K562 (cell line): ENCODE data around the gene HAPLN2. TPM values are rescaled to one million over a fixed set of nuclear protein-coding genes. Genes with fewer than 3 reads are reported as not detected.

Experiments used
- EP400 ChIP-seq: fragments of 450-650 bp; IDR thresholded peaks from 2 replicates; pipeline ENCODE4 v1.6.1; 2017; ENCODE audit warnings: antibody characterized with exemption, mild to moderate bottlenecking, moderate library complexity
- ESRRA ChIP-seq: fragments of 450-650 bp; IDR thresholded peaks from 2 replicates; pipeline ENCODE4 v1.6.1; 2014; ENCODE audit warnings: low read depth, mild to moderate bottlenecking, moderate library complexity, borderline replicate concordance
- FOXA3 ChIP-seq, 2 experiments: fragments of 450-650 bp in 1 of 2; sonication (generic) in 1 of 2; formaldehyde crosslinking; IDR thresholded peaks in 1 of 2; conservative IDR thresholded peaks in 1 of 2; 2 replicates each; pipeline versions ENCODE4 v1.4.0 to v1.8.0; 2020 to 2022; ENCODE audit warnings: mild to moderate bottlenecking in 2 of 2, missing genetic modification reagents in 1 of 2
- ILK ChIP-seq: fragments of 450-650 bp; IDR thresholded peaks from 2 replicates; pipeline ENCODE4 v1.6.1; 2016; ENCODE audit warnings: missing genetic modification characterization, low read depth, mild to moderate bottlenecking, missing compliant biosample characterization, moderate library complexity, borderline replicate concordance
- SETDB1 ChIP-seq: IDR thresholded peaks from one replicate; pipeline ENCODE4 v1.6.1; 2012; ENCODE audit warnings: low read length, control low read depth, inconsistent platforms
- SRSF3 ChIP-seq: fragments of 200-400 bp; formaldehyde crosslinking; IDR thresholded peaks from 2 replicates; pipeline ENCODE4 v1.6.1; 2016; ENCODE audit warnings: mild to moderate bottlenecking, low read length, moderate library complexity; ENCODE audit not compliant: insufficient read depth
- TOE1 ChIP-seq, 2 experiments: fragments of 450-650 bp in 1 of 2; sonication (generic) in 1 of 2; formaldehyde crosslinking in 1 of 2; IDR thresholded peaks; 2 replicates each; pipeline versions ENCODE4 v1.7.1 to v1.8.0; 2016 to 2022; ENCODE audit warnings: borderline replicate concordance in 2 of 2, mild to moderate bottlenecking in 2 of 2, antibody characterized with exemption in 1 of 2, inconsistent platforms in 1 of 2, low read depth in 1 of 2, missing genetic modification reagents in 1 of 2, moderate library complexity in 1 of 2
- TRIM28 ChIP-seq: fragments of 450-650 bp; IDR thresholded peaks from 2 replicates; pipeline ENCODE4 v1.6.1; 2017
- ZC3H11A ChIP-seq: IDR thresholded peaks from 2 replicates; pipeline ENCODE4 v1.6.1; 2012; ENCODE audit warnings: low read depth, low read length, improper control_type of control experiment
- ZNF184 ChIP-seq: sonication (generic); formaldehyde crosslinking; IDR thresholded peaks from 2 replicates; pipeline ENCODE4 v1.5.0; 2020; ENCODE audit warnings: missing genetic modification reagents
- ZNF436 ChIP-seq: fragments of 250-450, 450-650 bp; sonication (Bioruptor Pico); formaldehyde crosslinking; IDR thresholded peaks from 2 replicates; pipeline ENCODE4 v1.7.0; 2020; ENCODE audit warnings: mild to moderate bottlenecking
- polyA plus RNA-seq, 8 experiments: library from polyadenylated mRNA; depleted of rRNA in 4 of 8; stranded (reverse) in 5 of 8; unstranded in 3 of 8; fragments of >200 nt; fragmentation: Nextera tagmentation in 2 of 8; fragmentation: Illumina TruSeq in 1 of 8; extraction: Ambion mirVana in 2 of 8; extraction: Trizol in 1 of 8; gene quantifications; 2 replicates each; pipeline versions ENCODE4 v1.2.1 to v1.2.3, GENCODE V29; 2011 to 2014; ENCODE audit warnings: inconsistent platforms in 1 of 8, missing spikeins in 1 of 8
- total RNA-seq, 7 experiments: library from RNA; depleted of rRNA in 6 of 7; stranded (reverse); fragments of >200 nt in 6 of 7; fragmentation: Illumina TruSeq in 2 of 7; extraction: Trizol in 2 of 7; gene quantifications; 2 replicates each; pipeline versions ENCODE4 v1.2.1 to v1.2.3, GENCODE V29; 2011 to 2021; ENCODE audit warnings: low replicate concordance in 1 of 7
- TF ChIP-seq, protein P1 (sequence below): conservative IDR thresholded peaks from 2 replicates; pipeline ENCODE4 v1.6.1; 2011; ENCODE audit warnings: low read depth, mild to moderate bottlenecking, low read length; ENCODE audit not compliant: control insufficient read depth
- TF ChIP-seq, protein P2 (sequence below): sonication (generic); formaldehyde crosslinking; IDR thresholded peaks from 2 replicates; pipeline ENCODE4 v1.8.0; 2022; ENCODE audit warnings: mild to moderate bottlenecking, missing genetic modification reagents
- TF ChIP-seq, protein P3 (sequence below): sonication (generic); IDR thresholded peaks from 2 replicates; pipeline ENCODE4 v1.6.1; 2016
- TF ChIP-seq, protein P4 (sequence below): sonication (generic); formaldehyde crosslinking; IDR thresholded peaks from 2 replicates; pipeline ENCODE4 v1.8.0; 2022; ENCODE audit warnings: mild to moderate bottlenecking, missing genetic modification reagents
- TF ChIP-seq, protein P5 (sequence below): sonication (generic); formaldehyde crosslinking; IDR thresholded peaks from 2 replicates; pipeline ENCODE4 v1.8.0; 2022; ENCODE audit warnings: missing genetic modification reagents, mild to moderate bottlenecking, moderate library complexity, borderline replicate concordance
- TF ChIP-seq, protein P6 (sequence below): fragments of 250-450 bp; sonication (Bioruptor Pico); IDR thresholded peaks from 2 replicates; pipeline ENCODE4 v1.5.0; 2021
- TF ChIP-seq, protein P7 (sequence below): fragments of 250-450 bp; sonication (Bioruptor Pico); IDR thresholded peaks from 2 replicates; pipeline ENCODE4 v1.8.0; 2022; ENCODE audit warnings: moderate library complexity, mild to moderate bottlenecking, inconsistent platforms

The HAPLN2 gene
- total and polyA plus RNA-seq, 9 of the 15 experiments (the other 6 are each of a cell fraction or from before 2014, with no cell fraction given) = 0.14 to 5.2 (median 3.8) TPM; not detected in 4

DNA sequence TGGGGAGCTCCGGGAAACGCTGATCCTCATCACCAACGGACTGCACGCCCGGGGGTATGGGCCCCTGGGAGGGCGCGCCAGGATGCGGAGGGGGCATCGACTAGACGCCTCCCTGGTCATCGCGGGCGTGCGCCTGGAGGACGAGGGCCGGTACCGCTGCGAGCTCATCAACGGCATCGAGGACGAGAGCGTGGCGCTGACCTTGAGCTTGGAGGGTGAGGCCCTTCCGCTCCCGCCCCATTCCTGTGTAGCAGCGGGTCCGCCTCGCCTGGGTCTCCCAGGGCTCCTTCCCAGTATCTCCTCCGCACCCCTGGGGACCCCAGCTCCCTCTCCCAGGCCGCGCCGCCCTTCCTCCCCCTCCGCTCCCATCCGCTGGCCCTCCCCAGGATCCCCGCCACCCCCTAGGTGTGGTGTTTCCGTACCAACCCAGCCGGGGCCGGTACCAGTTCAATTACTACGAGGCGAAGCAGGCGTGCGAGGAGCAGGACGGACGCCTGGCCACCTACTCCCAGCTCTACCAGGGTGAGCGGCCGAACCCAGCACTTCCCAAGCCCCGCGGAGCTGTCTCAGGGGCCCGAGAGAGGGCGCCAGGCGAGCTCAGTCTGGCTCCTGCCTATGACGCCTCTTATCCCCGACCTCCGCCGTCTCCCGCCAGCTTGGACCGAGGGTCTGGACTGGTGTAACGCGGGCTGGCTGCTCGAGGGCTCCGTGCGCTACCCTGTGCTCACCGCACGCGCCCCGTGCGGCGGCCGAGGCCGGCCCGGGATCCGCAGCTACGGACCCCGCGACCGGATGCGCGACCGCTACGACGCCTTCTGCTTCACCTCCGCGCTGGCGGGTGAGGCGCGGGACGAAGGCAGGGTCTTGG lies 5.0 kb downstream of the HAPLN2 start (continued):
- TF ChIP-seq ESRRA (peak; percentile 24; the same call in 1 of the 2 replicates), TOE1 (IDR thresholded peaks at IDR 0.05; ENCODE audit: borderline replicate concordance) (0 out of 2 replicates have a peak, but pooled peaks have one; percentile 58), TOE1 (CRISPR knock-in tag; IDR thresholded peaks at IDR 0.05; ENCODE audit: borderline replicate concordance, low read depth) (no peak), ZNF184 (CRISPR knock-in tag) (no peak), EP400 (no peak; the same call in 1 of the 2 replicates), ILK (tag) (no peak), SETDB1 (no peak), TRIM28 (0 out of 2 replicates have a peak, but pooled peaks have one; percentile 28), SRSF3 (no peak), FOXA3 (CRISPR knock-in tag; conservative IDR thresholded peaks at IDR 0.05 in 1 of 2, IDR thresholded peaks at IDR 0.05 in 1 of 2) (peak in 1 of 2 experiments; percentile 30; a peak in 2 of 4 replicates), ZNF436 (CRISPR knock-in tag) (no peak), ZC3H11A (no peak)
- TF ChIP-seq, protein P1, sequence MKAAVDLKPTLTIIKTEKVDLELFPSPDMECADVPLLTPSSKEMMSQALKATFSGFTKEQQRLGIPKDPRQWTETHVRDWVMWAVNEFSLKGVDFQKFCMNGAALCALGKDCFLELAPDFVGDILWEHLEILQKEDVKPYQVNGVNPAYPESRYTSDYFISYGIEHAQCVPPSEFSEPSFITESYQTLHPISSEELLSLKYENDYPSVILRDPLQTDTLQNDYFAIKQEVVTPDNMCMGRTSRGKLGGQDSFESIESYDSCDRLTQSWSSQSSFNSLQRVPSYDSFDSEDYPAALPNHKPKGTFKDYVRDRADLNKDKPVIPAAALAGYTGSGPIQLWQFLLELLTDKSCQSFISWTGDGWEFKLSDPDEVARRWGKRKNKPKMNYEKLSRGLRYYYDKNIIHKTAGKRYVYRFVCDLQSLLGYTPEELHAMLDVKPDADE = peak; percentile 49; the same call in 1 of the 2 replicates
- TF ChIP-seq, protein P2, sequence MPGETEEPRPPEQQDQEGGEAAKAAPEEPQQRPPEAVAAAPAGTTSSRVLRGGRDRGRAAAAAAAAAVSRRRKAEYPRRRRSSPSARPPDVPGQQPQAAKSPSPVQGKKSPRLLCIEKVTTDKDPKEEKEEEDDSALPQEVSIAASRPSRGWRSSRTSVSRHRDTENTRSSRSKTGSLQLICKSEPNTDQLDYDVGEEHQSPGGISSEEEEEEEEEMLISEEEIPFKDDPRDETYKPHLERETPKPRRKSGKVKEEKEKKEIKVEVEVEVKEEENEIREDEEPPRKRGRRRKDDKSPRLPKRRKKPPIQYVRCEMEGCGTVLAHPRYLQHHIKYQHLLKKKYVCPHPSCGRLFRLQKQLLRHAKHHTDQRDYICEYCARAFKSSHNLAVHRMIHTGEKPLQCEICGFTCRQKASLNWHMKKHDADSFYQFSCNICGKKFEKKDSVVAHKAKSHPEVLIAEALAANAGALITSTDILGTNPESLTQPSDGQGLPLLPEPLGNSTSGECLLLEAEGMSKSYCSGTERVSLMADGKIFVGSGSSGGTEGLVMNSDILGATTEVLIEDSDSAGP = no peak
- TF ChIP-seq, protein P3, sequence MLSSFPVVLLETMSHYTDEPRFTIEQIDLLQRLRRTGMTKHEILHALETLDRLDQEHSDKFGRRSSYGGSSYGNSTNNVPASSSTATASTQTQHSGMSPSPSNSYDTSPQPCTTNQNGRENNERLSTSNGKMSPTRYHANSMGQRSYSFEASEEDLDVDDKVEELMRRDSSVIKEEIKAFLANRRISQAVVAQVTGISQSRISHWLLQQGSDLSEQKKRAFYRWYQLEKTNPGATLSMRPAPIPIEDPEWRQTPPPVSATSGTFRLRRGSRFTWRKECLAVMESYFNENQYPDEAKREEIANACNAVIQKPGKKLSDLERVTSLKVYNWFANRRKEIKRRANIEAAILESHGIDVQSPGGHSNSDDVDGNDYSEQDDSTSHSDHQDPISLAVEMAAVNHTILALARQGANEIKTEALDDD = no peak
- TF ChIP-seq, protein P4, sequence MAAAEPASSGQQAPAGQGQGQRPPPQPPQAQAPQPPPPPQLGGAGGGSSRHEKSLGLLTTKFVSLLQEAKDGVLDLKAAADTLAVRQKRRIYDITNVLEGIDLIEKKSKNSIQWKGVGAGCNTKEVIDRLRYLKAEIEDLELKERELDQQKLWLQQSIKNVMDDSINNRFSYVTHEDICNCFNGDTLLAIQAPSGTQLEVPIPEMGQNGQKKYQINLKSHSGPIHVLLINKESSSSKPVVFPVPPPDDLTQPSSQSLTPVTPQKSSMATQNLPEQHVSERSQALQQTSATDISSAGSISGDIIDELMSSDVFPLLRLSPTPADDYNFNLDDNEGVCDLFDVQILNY (CRISPR knock-in tag) = no peak
- TF ChIP-seq, protein P5, sequence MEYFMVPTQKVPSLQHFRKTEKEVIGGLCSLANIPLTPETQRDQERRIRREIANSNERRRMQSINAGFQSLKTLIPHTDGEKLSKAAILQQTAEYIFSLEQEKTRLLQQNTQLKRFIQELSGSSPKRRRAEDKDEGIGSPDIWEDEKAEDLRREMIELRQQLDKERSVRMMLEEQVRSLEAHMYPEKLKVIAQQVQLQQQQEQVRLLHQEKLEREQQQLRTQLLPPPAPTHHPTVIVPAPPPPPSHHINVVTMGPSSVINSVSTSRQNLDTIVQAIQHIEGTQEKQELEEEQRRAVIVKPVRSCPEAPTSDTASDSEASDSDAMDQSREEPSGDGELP (CRISPR knock-in tag) = peak; percentile 55
- TF ChIP-seq, protein P6, sequence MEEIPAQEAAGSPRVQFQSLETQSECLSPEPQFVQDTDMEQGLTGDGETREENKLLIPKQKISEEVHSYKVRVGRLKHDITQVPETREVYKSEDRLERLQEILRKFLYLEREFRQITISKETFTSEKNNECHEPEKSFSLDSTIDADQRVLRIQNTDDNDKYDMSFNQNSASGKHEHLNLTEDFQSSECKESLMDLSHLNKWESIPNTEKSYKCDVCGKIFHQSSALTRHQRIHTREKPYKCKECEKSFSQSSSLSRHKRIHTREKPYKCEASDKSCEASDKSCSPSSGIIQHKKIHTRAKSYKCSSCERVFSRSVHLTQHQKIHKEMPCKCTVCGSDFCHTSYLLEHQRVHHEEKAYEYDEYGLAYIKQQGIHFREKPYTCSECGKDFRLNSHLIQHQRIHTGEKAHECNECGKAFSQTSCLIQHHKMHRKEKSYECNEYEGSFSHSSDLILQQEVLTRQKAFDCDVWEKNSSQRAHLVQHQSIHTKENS (CRISPR knock-in tag) = no peak
- TF ChIP-seq, protein P7, sequence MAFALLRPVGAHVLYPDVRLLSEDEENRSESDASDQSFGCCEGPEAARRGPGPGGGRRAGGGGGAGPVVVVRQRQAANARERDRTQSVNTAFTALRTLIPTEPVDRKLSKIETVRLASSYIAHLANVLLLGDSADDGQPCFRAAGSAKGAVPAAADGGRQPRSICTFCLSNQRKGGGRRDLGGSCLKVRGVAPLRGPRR = no peak
